Measurements from ENCODE around the gene SNCA. TPM values are rescaled to one million over a fixed set of nuclear protein-coding genes. Genes with fewer than 3 reads are reported as not detected.
A peak's percentile ranks its signal among the peaks of the same experiment; 100 is the strongest.

The SNCA gene
- 10 to 100 TPM in 1 of 2 donors, 1 to 10 TPM in 1; 10.0 to 12.7 TPM for total RNA-seq
- long read RNA-seq, transcript SNCA-205 (6 exons, 1,290 nt): major isoform, 6 of 8 reads
- long read RNA-seq, partial matches to known transcripts: 1 of 8 reads
- long read RNA-seq, other reads (novel, unspliced or antisense): 0 of 8 reads

GRCh38 chr4:89836897-89837384, at the start of gene SNCA:
TSS of gene SNCA (minus strand) at chr4:89837161. CDS start at chr4:89835667, 1,494 bp downstream.
- intact Hi-C loops (cut with DNase I): no loop called here
- ATAC-seq (peak; percentile 86 to 96), DNase-seq (peak; percentile 66)

GRCh38 chr4:89879215-89879614, 42.3 kb upstream of the SNCA start:
- no peak for ATAC-seq
- intact Hi-C loops (cut with DNase I): no loop called here
- no peak for DNase-seq

GRCh38 chr4:89878611-89879010, 41.6 kb upstream of the SNCA start:
- ATAC-seq: no peak
- DNase-seq: no peak
- intact Hi-C loops (cut with DNase I): no loop called here

GRCh38 chr4:89876548-89876947, 39.6 kb upstream of the SNCA start:
- ATAC-seq: no peak
- DNase-seq: no peak
- intact Hi-C loops (cut with DNase I): no loop called here

- intact Hi-C loops (cut with DNase I): no loop called here
- no peak for ATAC-seq
Observed at GRCh38 chr4:89871211-89871610, 34.2 kb upstream of the SNCA start.

GRCh38 chr4:89868999-89869589, 32.1 kb upstream of the SNCA start:
- intact Hi-C loops (cut with DNase I): loop anchor here in 1 of 2 donors (2.0 kb wide), 1 partner anchor 210 kb away; no protein-coding TSS in a partner anchor
- DNase-seq: no peak
- ATAC-seq: no peak

More at GRCh38 chr4:89871211-89871610, 34.2 kb upstream of the SNCA start:
- no peak for DNase-seq

- intact Hi-C loops (cut with DNase I): loop anchor here in 1 of 2 donors (2.0 kb wide), 1 partner anchor 209 kb away; no protein-coding TSS in a partner anchor
- DNase-seq (no peak), ATAC-seq (peak in 1 of 2 donors; percentile 26)
Observed at GRCh38 chr4:89868276-89868675, 31.3 kb upstream of the SNCA start.

- no peak for ATAC-seq
- intact Hi-C loops (cut with DNase I): no loop called here
- no peak for DNase-seq
Observed at GRCh38 chr4:89863533-89863932, 26.6 kb upstream of the SNCA start.

- DNase-seq (no peak), ATAC-seq (no peak)
- intact Hi-C loops (cut with DNase I): no loop called here
Observed at GRCh38 chr4:89860971-89861370, 24.0 kb upstream of the SNCA start.

GRCh38 chr4:89855236-89855635, 18.3 kb upstream of the SNCA start:
- DNase-seq: no peak
- no peak for ATAC-seq
- intact Hi-C loops (cut with DNase I): no loop called here

- intact Hi-C loops (cut with DNase I): no loop called here
- ATAC-seq (no peak), DNase-seq (no peak)
Observed at GRCh38 chr4:89847571-89848325, 10.8 kb upstream of the SNCA start.

- ATAC-seq (no peak), DNase-seq (no peak)
- intact Hi-C loops (cut with DNase I): no loop called here
Observed at GRCh38 chr4:89839558-89839957, 2.6 kb upstream of the SNCA start.

GRCh38 chr4:89837993-89838390, 1.0 kb upstream of the SNCA start:
- DNase-seq: no peak
- ATAC-seq: peak; percentile 16 to 24
- intact Hi-C loops (cut with DNase I): no loop called here

GRCh38 chr4:89837385-89837992, 528 bp upstream of the SNCA start:
- intact Hi-C loops (cut with DNase I): no loop called here
- ATAC-seq (peak; percentile 61 to 67), DNase-seq (peak; percentile 26)

- ATAC-seq: peak; percentile 2 to 64
- peak; percentile 25 for DNase-seq
- intact Hi-C loops (cut with DNase I): no loop called here
Observed at GRCh38 chr4:89836031-89836745, 773 bp downstream of the SNCA start.

GRCh38 chr4:89835413-89835812, 1.5 kb downstream of the SNCA start:
- no peak for DNase-seq
- intact Hi-C loops (cut with DNase I): no loop called here
- ATAC-seq: no peak

- intact Hi-C loops (cut with DNase I): no loop called here
- ATAC-seq (no peak), DNase-seq (no peak)
Observed at GRCh38 chr4:89834486-89835209, 2.3 kb downstream of the SNCA start.

- intact Hi-C loops (cut with DNase I): no loop called here
- DNase-seq (peak; percentile 26), ATAC-seq (peak; percentile 65 to 76)
Observed at GRCh38 chr4:89829470-89830138, 7.4 kb downstream of the SNCA start.
